WTC11 (cell line): Measurements from ENCODE around the gene GIMAP8. TPM values are rescaled to one million over a fixed set of nuclear protein-coding genes. Genes with fewer than 3 reads are reported as not detected.

Source experiments
- ATAC-seq: fragments of 200-7000 bp; cut with Tn5 transposase; 2 replicates; pipeline ENCODE4 v1.10.0; 2021; ENCODE audit warnings: mild to moderate bottlenecking, moderate library complexity
- CTCF ChIA-PET: fragments of 300-600 bp; sonication (Branson Sonifier 250); formaldehyde crosslinking; loops from one replicate; lab custom pipeline; 2021; ENCODE audit warnings: antibody characterized with exemption; lab: Charles Lee
- POLR2A ChIA-PET: fragments of 350-600 bp; sonication (Branson Sonifier 250); formaldehyde crosslinking; loops from one replicate; lab custom pipeline; 2021; ENCODE audit warnings: antibody characterized with exemption; lab: Charles Lee
- DNase-seq: peaks from one replicate; pipeline ENCODE4 v3.0.0; 2021; ENCODE audit warnings: low spot score
- H3K27ac Mint-ChIP-seq: 2 replicates; pipeline ENCODE4 v1.8.0; 2021; ENCODE audit warnings: mixed read lengths
- H3K27me3 Mint-ChIP-seq: 2 replicates; pipeline ENCODE4 v1.8.0; 2021; ENCODE audit warnings: low read depth, mild to moderate bottlenecking, moderate library complexity, mixed read lengths
- H3K36me3 Mint-ChIP-seq: 2 replicates; pipeline ENCODE4 v1.8.0; 2021; ENCODE audit warnings: mixed read lengths
- H3K4me1 Mint-ChIP-seq: 2 replicates; pipeline ENCODE4 v1.8.0; 2022; ENCODE audit warnings: mixed read lengths
- H3K4me3 Mint-ChIP-seq: 2 replicates; pipeline ENCODE4 v1.8.0; 2021; ENCODE audit warnings: mild to moderate bottlenecking, moderate library complexity, mixed read lengths
- H3K9me3 Mint-ChIP-seq: 2 replicates; pipeline ENCODE4 v1.8.0; 2021; ENCODE audit warnings: mixed read lengths
- ATF2 ChIP-seq: sonication (generic); formaldehyde crosslinking; IDR thresholded peaks from 2 replicates; pipeline ENCODE4 v1.8.1; 2022; ENCODE audit warnings: low read depth, missing genetic modification reagents, borderline replicate concordance
- E2F5 ChIP-seq: sonication (generic); formaldehyde crosslinking; IDR thresholded peaks from 2 replicates; pipeline ENCODE4 v1.8.1; 2022; ENCODE audit warnings: mild to moderate bottlenecking, moderate library complexity, missing genetic modification reagents
- FOXP1 ChIP-seq: sonication (generic); formaldehyde crosslinking; IDR thresholded peaks from 2 replicates; pipeline ENCODE4 v1.8.0; 2022; ENCODE audit warnings: missing genetic modification reagents, mild to moderate bottlenecking, moderate library complexity, borderline replicate concordance
- FOXP4 ChIP-seq: sonication (generic); formaldehyde crosslinking; IDR thresholded peaks from 2 replicates; pipeline ENCODE4 v1.8.0; 2022; ENCODE audit warnings: mild to moderate bottlenecking, missing genetic modification reagents
- GABPB1 ChIP-seq: sonication (generic); formaldehyde crosslinking; IDR thresholded peaks from 2 replicates; pipeline ENCODE4 v1.8.1; 2023; ENCODE audit warnings: mild to moderate bottlenecking, missing genetic modification reagents
- IRF1 ChIP-seq: sonication (generic); formaldehyde crosslinking; IDR thresholded peaks from 2 replicates; pipeline ENCODE4 v1.8.0; 2023; ENCODE audit warnings: missing genetic modification reagents
- MYBL2 ChIP-seq: sonication (generic); formaldehyde crosslinking; IDR thresholded peaks from 2 replicates; pipeline ENCODE4 v1.8.1; 2023; ENCODE audit warnings: mild to moderate bottlenecking, moderate library complexity, missing genetic modification reagents
- ZNF219 ChIP-seq: sonication (generic); formaldehyde crosslinking; IDR thresholded peaks from 2 replicates; pipeline ENCODE4 v1.8.0; 2023; ENCODE audit warnings: missing genetic modification reagents, mild to moderate bottlenecking, borderline replicate concordance
- ZNF232 ChIP-seq: sonication (generic); formaldehyde crosslinking; IDR thresholded peaks from 2 replicates; pipeline ENCODE4 v1.8.0; 2022; ENCODE audit warnings: mild to moderate bottlenecking, missing genetic modification reagents
- total RNA-seq: library from RNA; stranded (reverse); gene quantifications from 3 replicates; pipeline ENCODE4 v1.2.3, GENCODE V29; 2021
- TF ChIP-seq, protein P1 (sequence below): sonication (generic); formaldehyde crosslinking; IDR thresholded peaks from 2 replicates; pipeline ENCODE4 v1.8.1; 2023; ENCODE audit warnings: mild to moderate bottlenecking, missing genetic modification reagents
- TF ChIP-seq, protein P2 (sequence below): fragments of 250-450 bp; sonication (Bioruptor Pico); IDR thresholded peaks from 2 replicates; pipeline ENCODE4 v1.9.0; 2021; ENCODE audit warnings: mild to moderate bottlenecking, borderline replicate concordance
- TF ChIP-seq, protein P3 (sequence below): sonication (generic); formaldehyde crosslinking; IDR thresholded peaks from 2 replicates; pipeline ENCODE4 v1.8.0; 2022; ENCODE audit warnings: mild to moderate bottlenecking, missing genetic modification reagents
- TF ChIP-seq, protein P4 (sequence below): fragments of 250-450 bp; sonication (Bioruptor Pico); IDR thresholded peaks from 2 replicates; pipeline ENCODE4 v1.9.0; 2021; ENCODE audit warnings: moderate library complexity, mild to moderate bottlenecking, inconsistent platforms, borderline replicate concordance
- TF ChIP-seq, protein P5 (sequence below): sonication (generic); formaldehyde crosslinking; IDR thresholded peaks from 2 replicates; pipeline ENCODE4 v1.8.1; 2023; ENCODE audit warnings: mild to moderate bottlenecking, missing genetic modification reagents, moderate library complexity
- TF ChIP-seq, protein P6 (sequence below): sonication (generic); formaldehyde crosslinking; IDR thresholded peaks from 2 replicates; pipeline ENCODE4 v1.8.0; 2023; ENCODE audit warnings: missing genetic modification reagents, mild to moderate bottlenecking, borderline replicate concordance

The GIMAP8 gene
- total RNA-seq, 1 experiment from 2014 or later, result 0.09 TPM

- Mint-ChIP-seq H3K27me3 (no peaks in the 10 kb centered on the region), H3K4me3 (no peak overlapping the region), H3K27ac (no peak overlapping the region), H3K4me1 (peaks cover 20% of the 10 kb centered on the region), H3K9me3 (no peaks in the 10 kb centered on the region), H3K36me3 (peaks cover 6% of the 10 kb centered on the region)
- CTCF ChIA-PET, result interaction anchor here (1.4 kb wide), 1 partner anchor 26 kb away, joined by 3 read pairs; no protein-coding TSS in a partner anchor
- DNase-seq, result no peak
- ATAC-seq, result no peak
- TF ChIP-seq ATF2, result no peak
- no peak for TF ChIP-seq MYBL2 (CRISPR knock-in tag)
- TF ChIP-seq E2F5 (CRISPR knock-in tag), result no peak
- TF ChIP-seq, protein P1, sequence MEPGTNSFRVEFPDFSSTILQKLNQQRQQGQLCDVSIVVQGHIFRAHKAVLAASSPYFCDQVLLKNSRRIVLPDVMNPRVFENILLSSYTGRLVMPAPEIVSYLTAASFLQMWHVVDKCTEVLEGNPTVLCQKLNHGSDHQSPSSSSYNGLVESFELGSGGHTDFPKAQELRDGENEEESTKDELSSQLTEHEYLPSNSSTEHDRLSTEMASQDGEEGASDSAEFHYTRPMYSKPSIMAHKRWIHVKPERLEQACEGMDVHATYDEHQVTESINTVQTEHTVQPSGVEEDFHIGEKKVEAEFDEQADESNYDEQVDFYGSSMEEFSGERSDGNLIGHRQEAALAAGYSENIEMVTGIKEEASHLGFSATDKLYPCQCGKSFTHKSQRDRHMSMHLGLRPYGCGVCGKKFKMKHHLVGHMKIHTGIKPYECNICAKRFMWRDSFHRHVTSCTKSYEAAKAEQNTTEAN (CRISPR knock-in tag), result no peak
- TF ChIP-seq IRF1 (CRISPR knock-in tag), result no peak
- TF ChIP-seq ZNF232, result no peak
- TF ChIP-seq, protein P2, sequence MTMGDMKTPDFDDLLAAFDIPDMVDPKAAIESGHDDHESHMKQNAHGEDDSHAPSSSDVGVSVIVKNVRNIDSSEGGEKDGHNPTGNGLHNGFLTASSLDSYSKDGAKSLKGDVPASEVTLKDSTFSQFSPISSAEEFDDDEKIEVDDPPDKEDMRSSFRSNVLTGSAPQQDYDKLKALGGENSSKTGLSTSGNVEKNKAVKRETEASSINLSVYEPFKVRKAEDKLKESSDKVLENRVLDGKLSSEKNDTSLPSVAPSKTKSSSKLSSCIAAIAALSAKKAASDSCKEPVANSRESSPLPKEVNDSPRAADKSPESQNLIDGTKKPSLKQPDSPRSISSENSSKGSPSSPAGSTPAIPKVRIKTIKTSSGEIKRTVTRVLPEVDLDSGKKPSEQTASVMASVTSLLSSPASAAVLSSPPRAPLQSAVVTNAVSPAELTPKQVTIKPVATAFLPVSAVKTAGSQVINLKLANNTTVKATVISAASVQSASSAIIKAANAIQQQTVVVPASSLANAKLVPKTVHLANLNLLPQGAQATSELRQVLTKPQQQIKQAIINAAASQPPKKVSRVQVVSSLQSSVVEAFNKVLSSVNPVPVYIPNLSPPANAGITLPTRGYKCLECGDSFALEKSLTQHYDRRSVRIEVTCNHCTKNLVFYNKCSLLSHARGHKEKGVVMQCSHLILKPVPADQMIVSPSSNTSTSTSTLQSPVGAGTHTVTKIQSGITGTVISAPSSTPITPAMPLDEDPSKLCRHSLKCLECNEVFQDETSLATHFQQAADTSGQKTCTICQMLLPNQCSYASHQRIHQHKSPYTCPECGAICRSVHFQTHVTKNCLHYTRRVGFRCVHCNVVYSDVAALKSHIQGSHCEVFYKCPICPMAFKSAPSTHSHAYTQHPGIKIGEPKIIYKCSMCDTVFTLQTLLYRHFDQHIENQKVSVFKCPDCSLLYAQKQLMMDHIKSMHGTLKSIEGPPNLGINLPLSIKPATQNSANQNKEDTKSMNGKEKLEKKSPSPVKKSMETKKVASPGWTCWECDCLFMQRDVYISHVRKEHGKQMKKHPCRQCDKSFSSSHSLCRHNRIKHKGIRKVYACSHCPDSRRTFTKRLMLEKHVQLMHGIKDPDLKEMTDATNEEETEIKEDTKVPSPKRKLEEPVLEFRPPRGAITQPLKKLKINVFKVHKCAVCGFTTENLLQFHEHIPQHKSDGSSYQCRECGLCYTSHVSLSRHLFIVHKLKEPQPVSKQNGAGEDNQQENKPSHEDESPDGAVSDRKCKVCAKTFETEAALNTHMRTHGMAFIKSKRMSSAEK (CRISPR knock-in tag), result no peak
- POLR2A ChIA-PET, result no interaction called here
These were observed 41.0 kb upstream of the GIMAP8 start for GRCh38 chr7:150409300-150410030.

DNA sequence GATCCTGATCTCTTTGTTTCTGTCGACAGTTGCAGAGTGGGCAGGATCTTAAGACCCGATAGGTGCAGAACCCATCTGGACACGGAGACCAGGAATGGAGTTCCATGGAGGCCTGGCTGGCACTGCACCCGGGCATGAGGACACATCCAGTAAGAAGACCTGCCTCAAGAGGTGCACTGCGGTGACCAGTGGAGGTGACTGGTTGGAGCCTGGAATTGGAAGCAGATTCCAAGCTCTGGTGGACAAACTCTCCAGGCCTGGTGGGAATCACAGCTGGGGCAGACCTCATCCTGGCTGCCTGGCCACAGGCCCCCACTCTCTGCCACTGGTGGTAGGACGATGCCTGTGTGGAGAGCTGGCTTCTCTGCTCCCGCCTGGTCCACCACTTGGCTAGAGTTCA lies 40.3 kb upstream of the GIMAP8 start:
- ChIA-PET CTCF (interaction anchor here (1.4 kb wide), 1 partner anchor 26 kb away, joined by 3 read pairs; no protein-coding TSS in a partner anchor), POLR2A (no interaction called here)
- Mint-ChIP-seq H3K27ac (no peak overlapping the region), H3K9me3 (no peaks in the 10 kb centered on the region), H3K36me3 (peaks cover 6% of the 10 kb centered on the region), H3K4me1 (peaks cover 17% of the 10 kb centered on the region), H3K27me3 (no peaks in the 10 kb centered on the region), H3K4me3 (no peak overlapping the region)
- DNase-seq, result no peak
- no peak for ATAC-seq
- TF ChIP-seq FOXP4 (CRISPR knock-in tag) (no peak), FOXP1 (no peak), ZNF219 (CRISPR knock-in tag) (no peak), GABPB1 (CRISPR knock-in tag) (no peak)
- TF ChIP-seq, protein P3, sequence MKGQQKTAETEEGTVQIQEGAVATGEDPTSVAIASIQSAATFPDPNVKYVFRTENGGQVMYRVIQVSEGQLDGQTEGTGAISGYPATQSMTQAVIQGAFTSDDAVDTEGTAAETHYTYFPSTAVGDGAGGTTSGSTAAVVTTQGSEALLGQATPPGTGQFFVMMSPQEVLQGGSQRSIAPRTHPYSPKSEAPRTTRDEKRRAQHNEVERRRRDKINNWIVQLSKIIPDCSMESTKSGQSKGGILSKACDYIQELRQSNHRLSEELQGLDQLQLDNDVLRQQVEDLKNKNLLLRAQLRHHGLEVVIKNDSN, result no peak
- TF ChIP-seq, protein P4, sequence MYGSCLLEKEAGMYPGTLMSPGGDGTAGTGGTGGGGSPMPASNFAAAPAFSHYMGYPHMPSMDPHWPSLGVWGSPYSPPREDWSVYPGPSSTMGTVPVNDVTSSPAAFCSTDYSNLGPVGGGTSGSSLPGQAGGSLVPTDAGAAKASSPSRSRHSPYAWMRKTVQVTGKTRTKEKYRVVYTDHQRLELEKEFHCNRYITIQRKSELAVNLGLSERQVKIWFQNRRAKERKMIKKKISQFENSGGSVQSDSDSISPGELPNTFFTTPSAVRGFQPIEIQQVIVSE, result no peak
- TF ChIP-seq, protein P5, sequence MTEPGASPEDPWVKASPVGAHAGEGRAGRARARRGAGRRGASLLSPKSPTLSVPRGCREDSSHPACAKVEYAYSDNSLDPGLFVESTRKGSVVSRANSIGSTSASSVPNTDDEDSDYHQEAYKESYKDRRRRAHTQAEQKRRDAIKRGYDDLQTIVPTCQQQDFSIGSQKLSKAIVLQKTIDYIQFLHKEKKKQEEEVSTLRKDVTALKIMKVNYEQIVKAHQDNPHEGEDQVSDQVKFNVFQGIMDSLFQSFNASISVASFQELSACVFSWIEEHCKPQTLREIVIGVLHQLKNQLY (CRISPR knock-in tag), result no peak
- TF ChIP-seq, protein P6, sequence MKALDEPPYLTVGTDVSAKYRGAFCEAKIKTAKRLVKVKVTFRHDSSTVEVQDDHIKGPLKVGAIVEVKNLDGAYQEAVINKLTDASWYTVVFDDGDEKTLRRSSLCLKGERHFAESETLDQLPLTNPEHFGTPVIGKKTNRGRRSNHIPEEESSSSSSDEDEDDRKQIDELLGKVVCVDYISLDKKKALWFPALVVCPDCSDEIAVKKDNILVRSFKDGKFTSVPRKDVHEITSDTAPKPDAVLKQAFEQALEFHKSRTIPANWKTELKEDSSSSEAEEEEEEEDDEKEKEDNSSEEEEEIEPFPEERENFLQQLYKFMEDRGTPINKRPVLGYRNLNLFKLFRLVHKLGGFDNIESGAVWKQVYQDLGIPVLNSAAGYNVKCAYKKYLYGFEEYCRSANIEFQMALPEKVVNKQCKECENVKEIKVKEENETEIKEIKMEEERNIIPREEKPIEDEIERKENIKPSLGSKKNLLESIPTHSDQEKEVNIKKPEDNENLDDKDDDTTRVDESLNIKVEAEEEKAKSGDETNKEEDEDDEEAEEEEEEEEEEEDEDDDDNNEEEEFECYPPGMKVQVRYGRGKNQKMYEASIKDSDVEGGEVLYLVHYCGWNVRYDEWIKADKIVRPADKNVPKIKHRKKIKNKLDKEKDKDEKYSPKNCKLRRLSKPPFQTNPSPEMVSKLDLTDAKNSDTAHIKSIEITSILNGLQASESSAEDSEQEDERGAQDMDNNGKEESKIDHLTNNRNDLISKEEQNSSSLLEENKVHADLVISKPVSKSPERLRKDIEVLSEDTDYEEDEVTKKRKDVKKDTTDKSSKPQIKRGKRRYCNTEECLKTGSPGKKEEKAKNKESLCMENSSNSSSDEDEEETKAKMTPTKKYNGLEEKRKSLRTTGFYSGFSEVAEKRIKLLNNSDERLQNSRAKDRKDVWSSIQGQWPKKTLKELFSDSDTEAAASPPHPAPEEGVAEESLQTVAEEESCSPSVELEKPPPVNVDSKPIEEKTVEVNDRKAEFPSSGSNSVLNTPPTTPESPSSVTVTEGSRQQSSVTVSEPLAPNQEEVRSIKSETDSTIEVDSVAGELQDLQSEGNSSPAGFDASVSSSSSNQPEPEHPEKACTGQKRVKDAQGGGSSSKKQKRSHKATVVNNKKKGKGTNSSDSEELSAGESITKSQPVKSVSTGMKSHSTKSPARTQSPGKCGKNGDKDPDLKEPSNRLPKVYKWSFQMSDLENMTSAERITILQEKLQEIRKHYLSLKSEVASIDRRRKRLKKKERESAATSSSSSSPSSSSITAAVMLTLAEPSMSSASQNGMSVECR, result no peak
